ENCODE data around the gene TRABD. TPM values are rescaled to one million over a fixed set of nuclear protein-coding genes. Genes with fewer than 3 reads are reported as not detected.

TRABD gene
- total RNA-seq, 1 donor from 2014 or later, result 40.3 TPM

DNA sequence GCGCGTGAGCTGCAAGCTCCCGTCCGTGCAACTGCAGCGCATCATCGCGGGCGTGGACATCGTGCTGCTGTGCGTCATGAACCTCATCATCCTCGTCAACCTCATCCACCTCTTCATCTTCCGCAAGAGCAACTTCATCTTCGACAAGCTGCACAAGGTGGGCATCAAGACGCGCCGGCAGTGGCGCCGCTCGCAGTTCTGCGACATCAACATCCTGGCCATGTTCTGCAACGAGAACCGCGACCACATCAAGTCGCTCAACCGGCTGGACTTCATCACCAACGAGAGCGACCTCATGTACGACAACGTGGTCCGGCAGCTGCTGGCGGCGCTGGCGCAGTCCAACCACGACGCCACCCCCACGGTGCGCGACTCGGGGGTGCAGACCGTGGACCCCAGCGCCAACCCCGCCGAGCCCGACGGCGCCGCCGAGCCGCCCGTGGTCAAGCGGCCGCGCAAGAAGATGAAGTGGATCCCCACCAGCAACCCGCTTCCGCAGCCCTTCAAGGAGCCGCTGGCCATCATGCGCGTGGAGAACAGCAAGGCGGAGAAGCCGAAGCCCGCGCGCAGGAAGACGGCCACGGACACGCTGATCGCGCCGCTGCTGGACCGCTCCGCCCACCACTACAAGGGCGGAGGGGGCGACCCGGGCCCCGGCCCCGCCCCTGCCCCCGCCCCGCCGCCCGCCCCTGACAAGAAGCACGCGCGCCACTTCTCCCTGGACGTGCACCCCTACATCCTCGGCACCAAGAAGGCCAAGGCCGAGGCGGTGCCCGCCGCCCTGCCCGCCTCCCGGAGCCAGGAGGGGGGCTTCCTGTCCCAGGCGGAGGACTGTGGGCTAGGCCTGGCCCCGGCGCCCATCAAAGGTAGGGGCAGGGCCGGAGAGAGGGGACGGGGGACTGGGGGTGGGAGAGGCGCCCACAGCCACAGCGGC, 7.9 kb upstream of the TRABD start:
- no peak overlapping the region for H3K4me3 ChIP-seq
- H3K27ac ChIP-seq, result no peak overlapping the region
- H3K36me3 ChIP-seq, result no peaks in the 10 kb centered on the region
- no peaks in the 10 kb centered on the region for H3K9me3 ChIP-seq
- intact Hi-C loops (cut with DNase I), result no loop called here
- TF ChIP-seq POLR2AphosphoS5 (IDR thresholded peaks at IDR 0.05; ENCODE audit: insufficient read depth in 1 of 2, low read depth in 1 of 2), result no peak
- TF ChIP-seq POLR2A (IDR thresholded peaks at IDR 0.05), result no peak
- TF ChIP-seq, protein P1, sequence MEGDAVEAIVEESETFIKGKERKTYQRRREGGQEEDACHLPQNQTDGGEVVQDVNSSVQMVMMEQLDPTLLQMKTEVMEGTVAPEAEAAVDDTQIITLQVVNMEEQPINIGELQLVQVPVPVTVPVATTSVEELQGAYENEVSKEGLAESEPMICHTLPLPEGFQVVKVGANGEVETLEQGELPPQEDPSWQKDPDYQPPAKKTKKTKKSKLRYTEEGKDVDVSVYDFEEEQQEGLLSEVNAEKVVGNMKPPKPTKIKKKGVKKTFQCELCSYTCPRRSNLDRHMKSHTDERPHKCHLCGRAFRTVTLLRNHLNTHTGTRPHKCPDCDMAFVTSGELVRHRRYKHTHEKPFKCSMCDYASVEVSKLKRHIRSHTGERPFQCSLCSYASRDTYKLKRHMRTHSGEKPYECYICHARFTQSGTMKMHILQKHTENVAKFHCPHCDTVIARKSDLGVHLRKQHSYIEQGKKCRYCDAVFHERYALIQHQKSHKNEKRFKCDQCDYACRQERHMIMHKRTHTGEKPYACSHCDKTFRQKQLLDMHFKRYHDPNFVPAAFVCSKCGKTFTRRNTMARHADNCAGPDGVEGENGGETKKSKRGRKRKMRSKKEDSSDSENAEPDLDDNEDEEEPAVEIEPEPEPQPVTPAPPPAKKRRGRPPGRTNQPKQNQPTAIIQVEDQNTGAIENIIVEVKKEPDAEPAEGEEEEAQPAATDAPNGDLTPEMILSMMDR (IDR thresholded peaks at IDR 0.05), result no peak
- DNase-seq (ENCODE audit: extremely low spot score in 2 of 2), result no peak
- H3K27me3 ChIP-seq, result no peaks in the 10 kb centered on the region
- H3K4me1 ChIP-seq, result no peaks in the 10 kb centered on the region

DNA sequence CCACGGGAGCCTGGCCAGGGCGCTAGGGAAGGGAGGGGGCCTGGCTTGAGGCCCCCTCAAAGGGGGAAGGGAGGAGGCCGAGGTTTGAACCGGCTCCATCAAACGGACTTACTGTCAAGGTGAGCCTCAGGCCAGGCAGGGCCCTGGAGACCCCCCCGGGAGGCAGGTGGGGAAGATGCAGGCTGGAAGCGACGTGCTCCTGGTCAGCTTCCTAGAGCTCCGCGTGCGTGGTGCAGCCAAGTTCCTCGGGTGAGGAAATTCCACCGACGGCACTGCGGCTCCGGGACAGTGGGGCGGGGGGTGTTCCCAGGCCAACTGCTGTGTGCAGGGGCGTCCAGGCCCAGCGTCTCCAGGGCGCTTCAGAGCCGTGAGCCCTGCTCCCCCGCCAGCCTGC, 7.2 kb upstream of the TRABD start:
- DNase-seq (ENCODE audit: extremely low spot score in 2 of 2), result no peak
- TF ChIP-seq, protein P1 (IDR thresholded peaks at IDR 0.05), result no peak
- no peak for TF ChIP-seq POLR2A (IDR thresholded peaks at IDR 0.05)
- TF ChIP-seq POLR2AphosphoS5 (IDR thresholded peaks at IDR 0.05; ENCODE audit: insufficient read depth in 1 of 2, low read depth in 1 of 2), result no peak

DNA sequence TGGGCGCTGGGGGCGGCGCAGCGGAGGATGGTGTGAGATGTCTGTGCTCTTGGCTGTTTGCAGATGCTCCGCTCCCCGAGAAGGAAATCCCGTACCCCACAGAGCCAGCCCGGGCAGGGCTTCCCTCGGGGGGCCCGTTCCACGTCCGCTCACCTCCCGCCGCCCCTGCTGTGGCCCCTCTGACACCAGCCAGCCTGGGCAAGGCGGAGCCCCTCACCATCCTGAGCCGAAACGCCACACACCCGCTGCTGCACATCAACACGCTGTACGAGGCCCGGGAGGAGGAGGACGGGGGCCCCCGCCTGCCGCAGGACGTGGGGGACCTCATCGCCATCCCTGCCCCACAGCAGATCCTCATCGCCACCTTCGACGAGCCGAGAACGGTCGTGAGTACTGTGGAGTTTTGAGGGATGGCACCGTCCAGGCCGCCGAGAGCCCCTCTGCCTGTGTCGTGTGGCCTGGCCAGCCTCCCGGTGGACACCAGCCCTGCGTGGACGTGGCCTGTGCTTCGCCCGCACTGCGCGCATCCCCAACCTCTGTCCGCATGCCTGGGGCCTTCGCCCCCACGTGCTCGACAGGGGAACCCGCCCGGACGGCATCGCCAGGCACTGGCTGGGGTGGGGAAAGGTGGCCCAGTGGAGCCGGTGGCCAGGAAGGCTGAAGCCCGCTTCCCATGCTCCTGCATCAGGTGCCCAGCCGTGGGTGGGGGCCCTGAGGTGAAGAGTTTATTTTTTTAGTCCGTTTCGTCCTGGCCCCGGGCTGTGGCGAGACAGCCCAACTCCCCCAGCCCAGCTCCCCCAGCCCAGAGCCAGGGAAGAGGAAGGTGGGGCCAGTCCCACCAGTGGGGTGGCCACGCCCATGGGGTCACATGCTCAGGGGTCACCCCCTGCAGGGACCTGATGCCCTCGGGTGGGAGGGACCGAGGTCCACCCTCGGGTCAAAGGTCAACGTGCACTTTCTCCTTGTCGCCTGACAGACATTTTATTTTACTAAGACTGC, 6.5 kb upstream of the TRABD start:
- DNase-seq (ENCODE audit: extremely low spot score in 2 of 2), result no peak
- Histone ChIP-seq H3K4me3 (no peak overlapping the region), H3K9me3 (no peaks in the 10 kb centered on the region), H3K36me3 (no peaks in the 10 kb centered on the region), H3K27ac (no peak overlapping the region), H3K27me3 (no peaks in the 10 kb centered on the region), H3K4me1 (peaks cover 9% of the 10 kb centered on the region)
- TF ChIP-seq POLR2A (IDR thresholded peaks at IDR 0.05) (no peak), POLR2AphosphoS5 (IDR thresholded peaks at IDR 0.05; ENCODE audit: insufficient read depth in 1 of 2, low read depth in 1 of 2) (no peak)
- TF ChIP-seq, protein P1 (IDR thresholded peaks at IDR 0.05), result no peak
- intact Hi-C loops (cut with DNase I), result no loop called here

More for the DNA sequence above, 7.2 kb upstream of the TRABD start:
- peaks cover 2% of the 10 kb centered on the region for H3K4me1 ChIP-seq
- H3K36me3 ChIP-seq, result no peaks in the 10 kb centered on the region
- H3K9me3 ChIP-seq, result no peaks in the 10 kb centered on the region
- no peak overlapping the region for H3K27ac ChIP-seq
- no peak overlapping the region for H3K4me3 ChIP-seq
- no peaks in the 10 kb centered on the region for H3K27me3 ChIP-seq
- intact Hi-C loops (cut with DNase I), result no loop called here

DNA sequence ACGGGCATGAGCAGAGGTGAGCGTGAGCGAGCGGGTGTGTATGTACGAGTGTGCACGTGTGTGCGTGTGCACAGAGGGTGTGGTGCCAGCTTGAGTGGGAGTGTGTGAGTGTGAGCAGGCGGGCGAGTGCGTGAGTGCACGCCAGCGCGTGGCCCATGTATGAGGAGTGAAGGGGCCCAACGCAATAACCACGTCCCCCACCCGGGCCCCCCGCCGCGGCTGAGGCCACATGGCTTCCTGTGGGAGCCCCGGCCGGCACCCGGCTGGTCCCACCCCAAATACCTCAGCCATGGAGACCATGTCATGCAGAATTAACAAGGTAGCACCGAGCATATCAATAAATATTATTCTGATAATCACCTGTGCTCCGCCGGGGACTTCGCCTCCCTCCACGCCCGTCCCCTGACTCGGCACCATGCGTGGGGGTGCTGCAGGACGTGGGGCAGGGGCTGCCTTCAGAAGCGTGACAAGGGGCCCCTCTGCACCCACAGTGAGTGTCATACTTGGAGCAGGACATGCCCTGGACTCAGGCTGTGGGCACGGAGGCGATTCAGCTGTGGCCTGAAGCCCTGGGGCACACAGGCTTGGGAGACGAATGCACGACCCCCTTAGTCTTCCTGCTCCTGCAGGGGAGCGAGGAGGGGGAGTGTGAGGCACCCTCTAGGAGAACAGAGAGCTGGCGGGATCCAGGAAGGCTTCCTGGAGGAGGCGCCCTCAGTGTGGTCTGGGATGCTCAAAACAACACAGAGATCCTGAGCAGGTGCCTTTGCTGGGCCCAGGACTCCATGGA, 5.6 kb upstream of the TRABD start:
- TF ChIP-seq POLR2AphosphoS5 (IDR thresholded peaks at IDR 0.05; ENCODE audit: insufficient read depth in 1 of 2, low read depth in 1 of 2), result no peak
- no peak for TF ChIP-seq POLR2A (IDR thresholded peaks at IDR 0.05)
- TF ChIP-seq, protein P1 (IDR thresholded peaks at IDR 0.05), result no peak
- no peaks in the 10 kb centered on the region for H3K27me3 ChIP-seq
- H3K4me3 ChIP-seq, result no peak overlapping the region
- no peaks in the 10 kb centered on the region for H3K36me3 ChIP-seq
- H3K27ac ChIP-seq, result no peak overlapping the region
- peaks cover 17% of the 10 kb centered on the region for H3K4me1 ChIP-seq
- DNase-seq (ENCODE audit: extremely low spot score in 2 of 2), result no peak
- intact Hi-C loops (cut with DNase I), result no loop called here
- H3K9me3 ChIP-seq, result no peaks in the 10 kb centered on the region

Measured in vagina (tissue), 2 donors.